IMR-90 (cell line): ENCODE results near the gene TXNDC16. TPM values are rescaled to one million over a fixed set of nuclear protein-coding genes. Genes with fewer than 3 reads are reported as not detected.

Experiments
- ATAC-seq: fragments of 200-7000 bp; cut with Tn5 transposase; 2 replicates; pipeline ENCODE4 v1.9.1; 2020; ENCODE audit warnings: low read depth, mild to moderate bottlenecking, moderate library complexity
- BruUV-seq: library from RNA; stranded (reverse); fragments of 400-500 nt; replicated peaks from 2 replicates; lab custom pipeline; 2021; lab: Mats Ljungman, UMichigan
- CTCF ChIA-PET: fragments of 300-600 bp; formaldehyde crosslinking; extraction: SDS; loops from one replicate; lab custom pipeline; 2021; ENCODE audit warnings: antibody characterized with exemption; lab: Yijun Ruan, JAX
- POLR2A ChIA-PET: fragments of 300-600 bp; sonication (Branson Sonifier 250); formaldehyde crosslinking; loops from one replicate; lab custom pipeline; 2022; ENCODE audit warnings: antibody characterized with exemption; ENCODE audit not compliant: unreplicated experiment; lab: Charles Lee
- DNase-seq: peaks from one replicate; pipeline ENCODE4 v3.0.0; 2013
- H2AFZ ChIP-seq: replicated peaks from 2 replicates; pipeline ENCODE3; 2013; ENCODE audit warnings: low read length, mild to moderate bottlenecking; ENCODE audit not compliant: poor library complexity
- H2AK5ac ChIP-seq: 2 replicates; pipeline ENCODE4 v1.6.1; 2013; ENCODE audit warnings: low read depth, low read length, inconsistent platforms
- H2AK9ac ChIP-seq: replicated peaks from 2 replicates; pipeline ENCODE3; 2013; ENCODE audit warnings: mild to moderate bottlenecking, low read depth, low read length, moderate library complexity; ENCODE audit not compliant: poor library complexity
- H2BK120ac ChIP-seq: 2 replicates; pipeline ENCODE4 v1.6.1; 2013; ENCODE audit warnings: low read depth, low read length, inconsistent platforms
- H2BK15ac ChIP-seq: 3 replicates; pipeline ENCODE4 v1.6.1; 2013; ENCODE audit warnings: low read depth, low read length, inconsistent platforms
- H2BK20ac ChIP-seq: 2 replicates; pipeline ENCODE4 v1.6.1; 2013; ENCODE audit warnings: low read depth, mild to moderate bottlenecking, inconsistent platforms, low read length, moderate library complexity
- H2BK5ac ChIP-seq: 2 replicates; pipeline ENCODE4 v1.6.1; 2013; ENCODE audit warnings: mild to moderate bottlenecking, low read depth, low read length, inconsistent platforms; ENCODE audit not compliant: poor library complexity, severe bottlenecking
- H3K14ac ChIP-seq: replicated peaks from 2 replicates; pipeline ENCODE4 v1.6.1; 2013; ENCODE audit warnings: low read depth, low read length, inconsistent platforms
- H3K18ac ChIP-seq: 2 replicates; pipeline ENCODE4 v1.6.1; 2013; ENCODE audit warnings: low read depth, low read length, control low read depth
- H3K23ac ChIP-seq: 2 replicates; pipeline ENCODE4 v1.6.1; 2013; ENCODE audit warnings: low read depth, low read length, inconsistent platforms
- H3K27ac ChIP-seq: 2 replicates; pipeline ENCODE4 v1.5.1; 2013; ENCODE audit warnings: mild to moderate bottlenecking, control low read depth, low read length; ENCODE audit not compliant: insufficient read depth
- H3K27me3 ChIP-seq: 2 replicates; pipeline ENCODE4 v1.6.1; 2013; ENCODE audit warnings: low read length; ENCODE audit not compliant: control insufficient read depth, insufficient read depth
- H3K36me3 ChIP-seq: 2 replicates; pipeline ENCODE4 v1.6.1; 2013; ENCODE audit warnings: low read length, mixed read lengths; ENCODE audit not compliant: control insufficient read depth, insufficient read depth
- H3K4ac ChIP-seq: 2 replicates; pipeline ENCODE4 v1.6.1; 2013; ENCODE audit warnings: low read depth, low read length, inconsistent platforms
- H3K4me1 ChIP-seq: 2 replicates; pipeline ENCODE4 v1.6.1; 2013; ENCODE audit warnings: low read length, mixed read lengths; ENCODE audit not compliant: control insufficient read depth, insufficient read depth
- H3K4me2 ChIP-seq: 2 replicates; pipeline ENCODE4 v1.6.1; 2013; ENCODE audit warnings: low read depth, mild to moderate bottlenecking, control low read depth, low read length, moderate library complexity
- H3K4me3 ChIP-seq: 2 replicates; pipeline ENCODE4 v1.5.1; 2013; ENCODE audit warnings: low read depth, mild to moderate bottlenecking, control low read depth, low read length, moderate library complexity; ENCODE audit not compliant: insufficient read depth
- H3K56ac ChIP-seq: 2 replicates; pipeline ENCODE4 v1.6.1; 2013; ENCODE audit warnings: low read length, inconsistent platforms; ENCODE audit not compliant: insufficient read depth; ENCODE audit errors: extremely low read depth
- H3K79me1 ChIP-seq, 2 experiments: 2 replicates each; pipeline ENCODE4 v1.6.1; 2013; ENCODE audit warnings: low read length in 2 of 2, inconsistent platforms in 1 of 2, low read depth in 1 of 2
- H3K9ac ChIP-seq: 2 replicates; pipeline ENCODE4 v1.6.1; 2013; ENCODE audit warnings: low read depth, low read length, control low read depth
- H3K9me1 ChIP-seq: 2 replicates; pipeline ENCODE4 v1.6.1; 2013; ENCODE audit warnings: low read length, inconsistent platforms; ENCODE audit not compliant: insufficient read depth
- H3K9me3 ChIP-seq: 2 replicates; pipeline ENCODE4 v1.6.1; 2013; ENCODE audit warnings: low read length; ENCODE audit not compliant: control insufficient read depth, insufficient read depth
- H4K20me1 ChIP-seq: 2 replicates; pipeline ENCODE4 v1.6.1; 2013; ENCODE audit warnings: low read length, inconsistent platforms; ENCODE audit not compliant: insufficient read depth
- H4K5ac ChIP-seq: 2 replicates; pipeline ENCODE4 v1.6.1; 2013; ENCODE audit warnings: mild to moderate bottlenecking, low read depth, low read length, control low read depth
- H4K8ac ChIP-seq, 2 experiments: 2 replicates each; pipeline ENCODE4 v1.6.1; 2013; ENCODE audit warnings: low read depth in 2 of 2, low read length in 2 of 2, control low read depth in 1 of 2, inconsistent platforms in 1 of 2
- H4K91ac ChIP-seq: 2 replicates; pipeline ENCODE4 v1.6.1; 2013; ENCODE audit warnings: low read depth, low read length, inconsistent platforms; ENCODE audit not compliant: insufficient read depth
- BHLHE40 ChIP-seq: fragments of 150-350 bp; IDR thresholded peaks from 2 replicates; pipeline ENCODE4 v1.6.1; 2016; ENCODE audit warnings: mild to moderate bottlenecking, low read depth, low read length
- CEBPB ChIP-seq: IDR thresholded peaks from 2 replicates; pipeline ENCODE4 v1.6.1; 2012; ENCODE audit warnings: low read depth, low read length, improper control_type of control experiment
- CHD1 ChIP-seq: IDR thresholded peaks from 2 replicates; pipeline ENCODE4 v1.6.1; 2012; ENCODE audit warnings: low read depth, low read length, improper control_type of control experiment
- FOS ChIP-seq: fragments of 150-350 bp; IDR thresholded peaks from 2 replicates; pipeline ENCODE4 v1.6.1; 2016; ENCODE audit warnings: low read depth, low read length
- MAFK ChIP-seq: IDR thresholded peaks from 2 replicates; pipeline ENCODE4 v1.6.1; 2012; ENCODE audit warnings: low read depth, low read length, improper control_type of control experiment
- MAZ ChIP-seq: IDR thresholded peaks from 2 replicates; pipeline ENCODE4 v1.6.1; 2012; ENCODE audit warnings: low read depth, mild to moderate bottlenecking, low read length, improper control_type of control experiment, moderate library complexity, borderline replicate concordance
- MXI1 ChIP-seq: IDR thresholded peaks from 2 replicates; pipeline ENCODE4 v1.6.1; 2012; ENCODE audit warnings: low read depth, mild to moderate bottlenecking, low read length, moderate library complexity, borderline replicate concordance
- NFE2L2 ChIP-seq: fragments of 150-350 bp; IDR thresholded peaks from 2 replicates; pipeline ENCODE4 v1.6.1; 2016; ENCODE audit warnings: low read depth, mild to moderate bottlenecking, low read length
- POLR2A ChIP-seq: IDR thresholded peaks from 2 replicates; pipeline ENCODE4 v1.6.1; 2012; ENCODE audit warnings: mild to moderate bottlenecking, low read depth, low read length
- RAD21 ChIP-seq: IDR thresholded peaks from 2 replicates; pipeline ENCODE4 v1.6.1; 2012; ENCODE audit warnings: low read length, improper control_type of control experiment
- RCOR1 ChIP-seq: IDR thresholded peaks from 2 replicates; pipeline ENCODE4 v1.6.1; 2012; ENCODE audit warnings: mild to moderate bottlenecking, low read length, improper control_type of control experiment; ENCODE audit not compliant: insufficient replicate concordance
- RFX5 ChIP-seq: IDR thresholded peaks from 2 replicates; pipeline ENCODE4 v1.8.0; 2012; ENCODE audit warnings: low read depth, mild to moderate bottlenecking, low read length, moderate library complexity
- SMC3 ChIP-seq: fragments of 150-350 bp; IDR thresholded peaks from 2 replicates; pipeline ENCODE4 v1.6.1; 2016; ENCODE audit warnings: low read depth, mild to moderate bottlenecking, antibody characterized with exemption, low read length, moderate library complexity
- WGBS, 2 experiments: methylation state at CpG; one replicate each; pipeline versions ENCODE4 v1.1.5 to v1.1.7; 2013; ENCODE audit warnings: missing lambda C conversion rate in 2 of 2; ENCODE audit not compliant: insufficient read length in 1 of 2; ENCODE audit errors: extremely low coverage in 2 of 2; 5-methylcytosine and 5-hydroxymethylcytosine counted together
- dilution Hi-C: fragments of 300-500 bp; cut with HindIII; formaldehyde crosslinking; loops from one replicate; pipeline ENCODE4 v1.14.3; 2018; ENCODE audit warnings: low sequenced_read_pairs; ENCODE audit not compliant: unreplicated experiment
- in situ Hi-C: fragments of 300-500 bp; cut with MboI; formaldehyde crosslinking; loops from 3 replicates; pipeline ENCODE4 v1.14.3; 2019; ENCODE audit warnings: low sequenced_read_pairs, inconsistent platforms, mixed read lengths
- intact Hi-C: fragments of 100-400 bp; cut with micrococcal nuclease; formaldehyde crosslinking; loops from 2 replicates; pipeline ENCODE4 v1.10.0; 2022
- polyA plus RNA-seq, 3 experiments: library from polyadenylated mRNA; depleted of rRNA; stranded (reverse); fragments of >200 nt; gene quantifications; 2 replicates each; pipeline ENCODE4 v1.2.3, GENCODE V29; 2012; ENCODE audit warnings: low replicate concordance in 1 of 3
- total RNA-seq: library from RNA; depleted of rRNA; stranded (reverse); fragments of >200 nt; gene quantifications from 2 replicates; pipeline ENCODE4 v1.2.3, GENCODE V29; 2012
- TF ChIP-seq, protein P1 (sequence below): fragments of 150-350 bp; IDR thresholded peaks from 2 replicates; pipeline ENCODE4 v1.6.1; 2016; ENCODE audit warnings: low read depth, mild to moderate bottlenecking, low read length, moderate library complexity, borderline replicate concordance
- TF ChIP-seq, protein P2 (sequence below): fragments of 150-350 bp; IDR thresholded peaks from 2 replicates; pipeline ENCODE4 v1.6.1; 2017; ENCODE audit warnings: mild to moderate bottlenecking, antibody characterized with exemption, low read length, low read depth
- TF ChIP-seq, protein P3 (sequence below): conservative IDR thresholded peaks from 2 replicates; pipeline ENCODE4 v1.5.1; 2012; ENCODE audit warnings: mild to moderate bottlenecking, low read depth, low read length, improper control_type of control experiment

Gene TXNDC16
- total and polyA plus RNA-seq, 2 of the 4 experiments (the other 2 are of a cell fraction): 1.4 TPM

DNA sequence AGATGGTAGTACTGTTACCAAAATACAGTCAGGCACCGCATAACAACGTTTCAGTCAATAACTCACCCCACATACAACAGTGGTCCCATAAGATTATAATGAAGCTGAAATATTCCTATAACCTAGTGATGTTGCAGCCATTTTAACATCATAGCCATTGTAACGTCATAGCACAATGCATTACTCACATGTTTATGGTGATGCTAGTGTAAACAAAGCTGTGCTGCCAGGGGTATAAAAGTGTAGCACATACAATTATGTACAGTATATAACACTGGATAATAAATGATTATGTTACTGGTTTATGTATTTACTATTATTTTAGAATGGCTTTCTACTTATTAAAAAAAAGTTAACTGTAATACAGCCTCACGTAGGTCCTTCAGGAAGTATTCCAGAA, 37.3 kb upstream of the TXNDC16 start:
- BruUV-seq: no TSS peak
- Histone ChIP-seq H3K36me3 (no peaks in the 10 kb centered on the region), H3K9me1 (no peaks in the 10 kb centered on the region), H2BK5ac (no peak overlapping the region), H2BK15ac (no peak overlapping the region), H3K4me2 (no peak overlapping the region), H4K20me1 (no peaks in the 10 kb centered on the region), H3K4ac (no peak overlapping the region), H3K9me3 (no peaks in the 10 kb centered on the region), H3K27me3 (no peaks in the 10 kb centered on the region), H3K56ac (no peak overlapping the region), H4K91ac (no peak overlapping the region), H2BK20ac (no peak overlapping the region), H2AK9ac (no peak overlapping the region), H3K4me3 (no peak overlapping the region), H3K23ac (no peak overlapping the region), H4K5ac (no peak overlapping the region), H3K79me1 (no peaks in the 10 kb centered on the region), H3K18ac (no peak overlapping the region), H3K4me1 (peaks cover 4% of the 10 kb centered on the region), H2BK120ac (no peak overlapping the region), H2AFZ (no peak overlapping the region), H3K14ac (no peak overlapping the region), H4K8ac (no peak overlapping the region), H3K9ac (no peak overlapping the region), H3K27ac (no peak overlapping the region), H2AK5ac (no peak overlapping the region)
- in situ Hi-C loops: no loop called here
- ChIA-PET POLR2A (no interaction called here), CTCF (interaction anchor here (0.7 kb wide), 1 partner anchor 45 kb away, joined by 3 read pairs; no protein-coding TSS in a partner anchor)
- intact Hi-C loops: no loop called here
- DNase-seq (peak; percentile 34), ATAC-seq (no peak)
- TF ChIP-seq RFX5 (no peak), POLR2A (no peak), MAZ (no peak), SMC3 (no peak), FOS (no peak), NFE2L2 (no peak), CEBPB (no peak), RCOR1 (no peak), BHLHE40 (no peak), MXI1 (no peak), CHD1 (no peak), MAFK (no peak), RAD21 (no peak)
- TF ChIP-seq, protein P1, sequence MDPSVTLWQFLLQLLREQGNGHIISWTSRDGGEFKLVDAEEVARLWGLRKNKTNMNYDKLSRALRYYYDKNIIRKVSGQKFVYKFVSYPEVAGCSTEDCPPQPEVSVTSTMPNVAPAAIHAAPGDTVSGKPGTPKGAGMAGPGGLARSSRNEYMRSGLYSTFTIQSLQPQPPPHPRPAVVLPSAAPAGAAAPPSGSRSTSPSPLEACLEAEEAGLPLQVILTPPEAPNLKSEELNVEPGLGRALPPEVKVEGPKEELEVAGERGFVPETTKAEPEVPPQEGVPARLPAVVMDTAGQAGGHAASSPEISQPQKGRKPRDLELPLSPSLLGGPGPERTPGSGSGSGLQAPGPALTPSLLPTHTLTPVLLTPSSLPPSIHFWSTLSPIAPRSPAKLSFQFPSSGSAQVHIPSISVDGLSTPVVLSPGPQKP: no peak
- TF ChIP-seq, protein P2, sequence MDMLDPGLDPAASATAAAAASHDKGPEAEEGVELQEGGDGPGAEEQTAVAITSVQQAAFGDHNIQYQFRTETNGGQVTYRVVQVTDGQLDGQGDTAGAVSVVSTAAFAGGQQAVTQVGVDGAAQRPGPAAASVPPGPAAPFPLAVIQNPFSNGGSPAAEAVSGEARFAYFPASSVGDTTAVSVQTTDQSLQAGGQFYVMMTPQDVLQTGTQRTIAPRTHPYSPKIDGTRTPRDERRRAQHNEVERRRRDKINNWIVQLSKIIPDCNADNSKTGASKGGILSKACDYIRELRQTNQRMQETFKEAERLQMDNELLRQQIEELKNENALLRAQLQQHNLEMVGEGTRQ: no peak
- TF ChIP-seq, protein P3, sequence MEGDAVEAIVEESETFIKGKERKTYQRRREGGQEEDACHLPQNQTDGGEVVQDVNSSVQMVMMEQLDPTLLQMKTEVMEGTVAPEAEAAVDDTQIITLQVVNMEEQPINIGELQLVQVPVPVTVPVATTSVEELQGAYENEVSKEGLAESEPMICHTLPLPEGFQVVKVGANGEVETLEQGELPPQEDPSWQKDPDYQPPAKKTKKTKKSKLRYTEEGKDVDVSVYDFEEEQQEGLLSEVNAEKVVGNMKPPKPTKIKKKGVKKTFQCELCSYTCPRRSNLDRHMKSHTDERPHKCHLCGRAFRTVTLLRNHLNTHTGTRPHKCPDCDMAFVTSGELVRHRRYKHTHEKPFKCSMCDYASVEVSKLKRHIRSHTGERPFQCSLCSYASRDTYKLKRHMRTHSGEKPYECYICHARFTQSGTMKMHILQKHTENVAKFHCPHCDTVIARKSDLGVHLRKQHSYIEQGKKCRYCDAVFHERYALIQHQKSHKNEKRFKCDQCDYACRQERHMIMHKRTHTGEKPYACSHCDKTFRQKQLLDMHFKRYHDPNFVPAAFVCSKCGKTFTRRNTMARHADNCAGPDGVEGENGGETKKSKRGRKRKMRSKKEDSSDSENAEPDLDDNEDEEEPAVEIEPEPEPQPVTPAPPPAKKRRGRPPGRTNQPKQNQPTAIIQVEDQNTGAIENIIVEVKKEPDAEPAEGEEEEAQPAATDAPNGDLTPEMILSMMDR: no peak
- WGBS, 2 experiments: no CpG with 5 or more reads among the region's 4 CpGs
- dilution Hi-C loops: no loop called here
